WTC11 (cell line): ENCODE measurements around the gene TMSB15A. TPM values are rescaled to one million over a fixed set of nuclear protein-coding genes. Genes with fewer than 3 reads are reported as not detected.

Source experiments
- ATAC-seq: fragments of 200-7000 bp; cut with Tn5 transposase; 2 replicates; pipeline ENCODE4 v1.10.0; 2021; ENCODE audit warnings: mild to moderate bottlenecking, moderate library complexity
- CTCF ChIA-PET: fragments of 300-600 bp; sonication (Branson Sonifier 250); formaldehyde crosslinking; loops from one replicate; lab custom pipeline; 2021; ENCODE audit warnings: antibody characterized with exemption; lab: Charles Lee
- POLR2A ChIA-PET: fragments of 350-600 bp; sonication (Branson Sonifier 250); formaldehyde crosslinking; loops from one replicate; lab custom pipeline; 2021; ENCODE audit warnings: antibody characterized with exemption; lab: Charles Lee
- DNase-seq: peaks from one replicate; pipeline ENCODE4 v3.0.0; 2021; ENCODE audit warnings: low spot score
- H3K27ac Mint-ChIP-seq: 2 replicates; pipeline ENCODE4 v1.8.0; 2021; ENCODE audit warnings: mixed read lengths
- H3K27me3 Mint-ChIP-seq: 2 replicates; pipeline ENCODE4 v1.8.0; 2021; ENCODE audit warnings: low read depth, mild to moderate bottlenecking, moderate library complexity, mixed read lengths
- H3K36me3 Mint-ChIP-seq: 2 replicates; pipeline ENCODE4 v1.8.0; 2021; ENCODE audit warnings: mixed read lengths
- H3K4me1 Mint-ChIP-seq: 2 replicates; pipeline ENCODE4 v1.8.0; 2022; ENCODE audit warnings: mixed read lengths
- H3K4me3 Mint-ChIP-seq: 2 replicates; pipeline ENCODE4 v1.8.0; 2021; ENCODE audit warnings: mild to moderate bottlenecking, moderate library complexity, mixed read lengths
- H3K9me3 Mint-ChIP-seq: 2 replicates; pipeline ENCODE4 v1.8.0; 2021; ENCODE audit warnings: mixed read lengths
- CBFB ChIP-seq: sonication (generic); formaldehyde crosslinking; IDR thresholded peaks from 2 replicates; pipeline ENCODE4 v1.8.1; 2022; ENCODE audit warnings: mild to moderate bottlenecking, low read depth, missing genetic modification reagents
- GRHL2 ChIP-seq: fragments of 250-450 bp; sonication (Bioruptor Pico); IDR thresholded peaks from 2 replicates; pipeline ENCODE4 v1.8.0; 2022; ENCODE audit warnings: mild to moderate bottlenecking, moderate library complexity; ENCODE audit not compliant: insufficient replicate concordance, severe bottlenecking
- JUN ChIP-seq: sonication (generic); formaldehyde crosslinking; IDR thresholded peaks from 2 replicates; pipeline ENCODE4 v1.8.0; 2023; ENCODE audit warnings: mild to moderate bottlenecking, missing genetic modification reagents
- NFE2L1 ChIP-seq: sonication (generic); formaldehyde crosslinking; IDR thresholded peaks from 2 replicates; pipeline ENCODE4 v1.8.1; 2023; ENCODE audit warnings: missing genetic modification reagents
- RELA ChIP-seq: sonication (generic); formaldehyde crosslinking; IDR thresholded peaks from 2 replicates; pipeline ENCODE4 v1.8.1; 2022; ENCODE audit warnings: missing genetic modification reagents, mild to moderate bottlenecking, borderline replicate concordance
- SOX15 ChIP-seq: fragments of 250-450 bp; sonication (Bioruptor Pico); IDR thresholded peaks from 2 replicates; pipeline ENCODE4 v1.9.0; 2021; ENCODE audit warnings: mild to moderate bottlenecking
- ZNF121 ChIP-seq: sonication (generic); formaldehyde crosslinking; IDR thresholded peaks from 2 replicates; pipeline ENCODE4 v1.8.0; 2023; ENCODE audit warnings: missing genetic modification reagents
- ZNF396 ChIP-seq: fragments of 250-450 bp; sonication (Bioruptor Pico); IDR thresholded peaks from 2 replicates; pipeline ENCODE4 v1.8.0; 2021; ENCODE audit warnings: mild to moderate bottlenecking, moderate library complexity, borderline replicate concordance
- ZNF671 ChIP-seq: fragments of 250-450 bp; sonication (Bioruptor Pico); IDR thresholded peaks from 2 replicates; pipeline ENCODE4 v1.8.0; 2021; ENCODE audit warnings: mild to moderate bottlenecking
- total RNA-seq: library from RNA; stranded (reverse); gene quantifications from 3 replicates; pipeline ENCODE4 v1.2.3, GENCODE V29; 2021
- TF ChIP-seq, protein P1 (sequence below): fragments of 250-450 bp; sonication (Bioruptor Pico); IDR thresholded peaks from 2 replicates; pipeline ENCODE4 v1.9.0; 2021; ENCODE audit warnings: mild to moderate bottlenecking
- TF ChIP-seq, protein P2 (sequence below): sonication (generic); formaldehyde crosslinking; IDR thresholded peaks from 2 replicates; pipeline ENCODE4 v1.8.1; 2023; ENCODE audit warnings: mild to moderate bottlenecking, missing genetic modification reagents
- TF ChIP-seq, protein P3 (sequence below): sonication (generic); formaldehyde crosslinking; IDR thresholded peaks from 2 replicates; pipeline ENCODE4 v1.8.0; 2023; ENCODE audit warnings: missing genetic modification reagents, mild to moderate bottlenecking, borderline replicate concordance
- TF ChIP-seq, protein P4 (sequence below): sonication (generic); formaldehyde crosslinking; IDR thresholded peaks from 2 replicates; pipeline ENCODE4 v1.8.1; 2022; ENCODE audit warnings: mild to moderate bottlenecking, missing genetic modification reagents, moderate library complexity, borderline replicate concordance
- TF ChIP-seq, protein P5 (sequence below): sonication (generic); formaldehyde crosslinking; IDR thresholded peaks from 2 replicates; pipeline ENCODE4 v1.8.1; 2023; ENCODE audit warnings: mild to moderate bottlenecking, missing genetic modification reagents, moderate library complexity
- TF ChIP-seq, protein P6 (sequence below): sonication (generic); formaldehyde crosslinking; IDR thresholded peaks from 2 replicates; pipeline ENCODE4 v1.8.1; 2022; ENCODE audit warnings: missing genetic modification reagents, borderline replicate concordance
- TF ChIP-seq, protein P7 (sequence below): sonication (generic); formaldehyde crosslinking; IDR thresholded peaks from 2 replicates; pipeline ENCODE4 v1.8.1; 2023; ENCODE audit warnings: mild to moderate bottlenecking, missing genetic modification reagents, borderline replicate concordance
- TF ChIP-seq, protein P8 (sequence below): sonication (generic); formaldehyde crosslinking; IDR thresholded peaks from 2 replicates; pipeline ENCODE4 v1.8.0; 2022; ENCODE audit warnings: mild to moderate bottlenecking, missing genetic modification reagents
- TF ChIP-seq, protein P9 (sequence below): sonication (generic); formaldehyde crosslinking; IDR thresholded peaks from 2 replicates; pipeline ENCODE4 v1.8.0; 2022; ENCODE audit warnings: mild to moderate bottlenecking, missing genetic modification reagents

The TMSB15A gene
- total RNA-seq, 1 experiment from 2014 or later = 30.3 TPM

DNA sequence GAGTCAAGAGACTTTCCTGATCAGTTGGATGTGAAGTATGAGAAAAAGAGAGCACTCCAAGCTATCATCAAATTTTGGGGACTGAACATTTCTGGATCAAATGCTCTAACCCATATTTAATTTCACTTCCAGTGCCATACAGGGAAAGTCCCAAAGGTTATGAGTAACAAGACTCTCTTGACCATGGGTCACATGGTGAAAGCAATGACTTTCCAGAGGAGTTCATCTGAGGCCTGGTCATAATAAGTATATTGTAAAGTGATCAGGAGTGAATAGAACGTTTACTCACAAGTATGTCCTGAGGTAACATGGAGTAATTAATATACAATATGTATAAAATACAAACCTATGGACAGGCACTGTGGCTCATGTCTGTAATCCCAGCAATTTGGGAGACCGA lies 42.1 kb upstream of the TMSB15A start:
- CTCF ChIA-PET = no interaction called here
- no peaks in the 10 kb centered on the region for H3K36me3 Mint-ChIP-seq
- H3K27ac Mint-ChIP-seq = no peak overlapping the region
- H3K9me3 Mint-ChIP-seq = no peaks in the 10 kb centered on the region
- POLR2A ChIA-PET = no interaction called here
- ATAC-seq (no peak), DNase-seq (no peak)
- TF ChIP-seq, protein P1, sequence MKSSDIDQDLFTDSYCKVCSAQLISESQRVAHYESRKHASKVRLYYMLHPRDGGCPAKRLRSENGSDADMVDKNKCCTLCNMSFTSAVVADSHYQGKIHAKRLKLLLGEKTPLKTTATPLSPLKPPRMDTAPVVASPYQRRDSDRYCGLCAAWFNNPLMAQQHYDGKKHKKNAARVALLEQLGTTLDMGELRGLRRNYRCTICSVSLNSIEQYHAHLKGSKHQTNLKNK (CRISPR knock-in tag) = no peak
- TF ChIP-seq ZNF671 (CRISPR knock-in tag) = no peak
- no peak for TF ChIP-seq SOX15
- no peak for TF ChIP-seq GRHL2 (CRISPR knock-in tag)
- TF ChIP-seq ZNF121 (CRISPR knock-in tag) = no peak
- TF ChIP-seq ZNF396 = no peak
- no peak for TF ChIP-seq CBFB
- TF ChIP-seq, protein P2, sequence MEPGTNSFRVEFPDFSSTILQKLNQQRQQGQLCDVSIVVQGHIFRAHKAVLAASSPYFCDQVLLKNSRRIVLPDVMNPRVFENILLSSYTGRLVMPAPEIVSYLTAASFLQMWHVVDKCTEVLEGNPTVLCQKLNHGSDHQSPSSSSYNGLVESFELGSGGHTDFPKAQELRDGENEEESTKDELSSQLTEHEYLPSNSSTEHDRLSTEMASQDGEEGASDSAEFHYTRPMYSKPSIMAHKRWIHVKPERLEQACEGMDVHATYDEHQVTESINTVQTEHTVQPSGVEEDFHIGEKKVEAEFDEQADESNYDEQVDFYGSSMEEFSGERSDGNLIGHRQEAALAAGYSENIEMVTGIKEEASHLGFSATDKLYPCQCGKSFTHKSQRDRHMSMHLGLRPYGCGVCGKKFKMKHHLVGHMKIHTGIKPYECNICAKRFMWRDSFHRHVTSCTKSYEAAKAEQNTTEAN (CRISPR knock-in tag) = no peak
- no peak for TF ChIP-seq NFE2L1 (CRISPR knock-in tag)
- TF ChIP-seq, protein P3, sequence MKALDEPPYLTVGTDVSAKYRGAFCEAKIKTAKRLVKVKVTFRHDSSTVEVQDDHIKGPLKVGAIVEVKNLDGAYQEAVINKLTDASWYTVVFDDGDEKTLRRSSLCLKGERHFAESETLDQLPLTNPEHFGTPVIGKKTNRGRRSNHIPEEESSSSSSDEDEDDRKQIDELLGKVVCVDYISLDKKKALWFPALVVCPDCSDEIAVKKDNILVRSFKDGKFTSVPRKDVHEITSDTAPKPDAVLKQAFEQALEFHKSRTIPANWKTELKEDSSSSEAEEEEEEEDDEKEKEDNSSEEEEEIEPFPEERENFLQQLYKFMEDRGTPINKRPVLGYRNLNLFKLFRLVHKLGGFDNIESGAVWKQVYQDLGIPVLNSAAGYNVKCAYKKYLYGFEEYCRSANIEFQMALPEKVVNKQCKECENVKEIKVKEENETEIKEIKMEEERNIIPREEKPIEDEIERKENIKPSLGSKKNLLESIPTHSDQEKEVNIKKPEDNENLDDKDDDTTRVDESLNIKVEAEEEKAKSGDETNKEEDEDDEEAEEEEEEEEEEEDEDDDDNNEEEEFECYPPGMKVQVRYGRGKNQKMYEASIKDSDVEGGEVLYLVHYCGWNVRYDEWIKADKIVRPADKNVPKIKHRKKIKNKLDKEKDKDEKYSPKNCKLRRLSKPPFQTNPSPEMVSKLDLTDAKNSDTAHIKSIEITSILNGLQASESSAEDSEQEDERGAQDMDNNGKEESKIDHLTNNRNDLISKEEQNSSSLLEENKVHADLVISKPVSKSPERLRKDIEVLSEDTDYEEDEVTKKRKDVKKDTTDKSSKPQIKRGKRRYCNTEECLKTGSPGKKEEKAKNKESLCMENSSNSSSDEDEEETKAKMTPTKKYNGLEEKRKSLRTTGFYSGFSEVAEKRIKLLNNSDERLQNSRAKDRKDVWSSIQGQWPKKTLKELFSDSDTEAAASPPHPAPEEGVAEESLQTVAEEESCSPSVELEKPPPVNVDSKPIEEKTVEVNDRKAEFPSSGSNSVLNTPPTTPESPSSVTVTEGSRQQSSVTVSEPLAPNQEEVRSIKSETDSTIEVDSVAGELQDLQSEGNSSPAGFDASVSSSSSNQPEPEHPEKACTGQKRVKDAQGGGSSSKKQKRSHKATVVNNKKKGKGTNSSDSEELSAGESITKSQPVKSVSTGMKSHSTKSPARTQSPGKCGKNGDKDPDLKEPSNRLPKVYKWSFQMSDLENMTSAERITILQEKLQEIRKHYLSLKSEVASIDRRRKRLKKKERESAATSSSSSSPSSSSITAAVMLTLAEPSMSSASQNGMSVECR (CRISPR knock-in tag) = no peak
- TF ChIP-seq, protein P4, sequence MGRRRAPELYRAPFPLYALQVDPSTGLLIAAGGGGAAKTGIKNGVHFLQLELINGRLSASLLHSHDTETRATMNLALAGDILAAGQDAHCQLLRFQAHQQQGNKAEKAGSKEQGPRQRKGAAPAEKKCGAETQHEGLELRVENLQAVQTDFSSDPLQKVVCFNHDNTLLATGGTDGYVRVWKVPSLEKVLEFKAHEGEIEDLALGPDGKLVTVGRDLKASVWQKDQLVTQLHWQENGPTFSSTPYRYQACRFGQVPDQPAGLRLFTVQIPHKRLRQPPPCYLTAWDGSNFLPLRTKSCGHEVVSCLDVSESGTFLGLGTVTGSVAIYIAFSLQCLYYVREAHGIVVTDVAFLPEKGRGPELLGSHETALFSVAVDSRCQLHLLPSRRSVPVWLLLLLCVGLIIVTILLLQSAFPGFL (CRISPR knock-in tag) = no peak
- no peak for TF ChIP-seq JUN (CRISPR knock-in tag)
- TF ChIP-seq, protein P5, sequence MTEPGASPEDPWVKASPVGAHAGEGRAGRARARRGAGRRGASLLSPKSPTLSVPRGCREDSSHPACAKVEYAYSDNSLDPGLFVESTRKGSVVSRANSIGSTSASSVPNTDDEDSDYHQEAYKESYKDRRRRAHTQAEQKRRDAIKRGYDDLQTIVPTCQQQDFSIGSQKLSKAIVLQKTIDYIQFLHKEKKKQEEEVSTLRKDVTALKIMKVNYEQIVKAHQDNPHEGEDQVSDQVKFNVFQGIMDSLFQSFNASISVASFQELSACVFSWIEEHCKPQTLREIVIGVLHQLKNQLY (CRISPR knock-in tag) = no peak
- TF ChIP-seq, protein P6, sequence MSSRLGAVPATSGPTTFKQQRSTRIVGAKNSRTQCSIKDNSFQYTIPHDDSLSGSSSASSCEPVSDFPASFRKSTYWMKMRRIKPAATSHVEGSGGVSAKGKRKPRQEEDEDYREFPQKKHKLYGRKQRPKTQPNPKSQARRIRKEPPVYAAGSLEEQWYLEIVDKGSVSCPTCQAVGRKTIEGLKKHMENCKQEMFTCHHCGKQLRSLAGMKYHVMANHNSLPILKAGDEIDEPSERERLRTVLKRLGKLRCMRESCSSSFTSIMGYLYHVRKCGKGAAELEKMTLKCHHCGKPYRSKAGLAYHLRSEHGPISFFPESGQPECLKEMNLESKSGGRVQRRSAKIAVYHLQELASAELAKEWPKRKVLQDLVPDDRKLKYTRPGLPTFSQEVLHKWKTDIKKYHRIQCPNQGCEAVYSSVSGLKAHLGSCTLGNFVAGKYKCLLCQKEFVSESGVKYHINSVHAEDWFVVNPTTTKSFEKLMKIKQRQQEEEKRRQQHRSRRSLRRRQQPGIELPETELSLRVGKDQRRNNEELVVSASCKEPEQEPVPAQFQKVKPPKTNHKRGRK (CRISPR knock-in tag) = no peak
- TF ChIP-seq, protein P7, sequence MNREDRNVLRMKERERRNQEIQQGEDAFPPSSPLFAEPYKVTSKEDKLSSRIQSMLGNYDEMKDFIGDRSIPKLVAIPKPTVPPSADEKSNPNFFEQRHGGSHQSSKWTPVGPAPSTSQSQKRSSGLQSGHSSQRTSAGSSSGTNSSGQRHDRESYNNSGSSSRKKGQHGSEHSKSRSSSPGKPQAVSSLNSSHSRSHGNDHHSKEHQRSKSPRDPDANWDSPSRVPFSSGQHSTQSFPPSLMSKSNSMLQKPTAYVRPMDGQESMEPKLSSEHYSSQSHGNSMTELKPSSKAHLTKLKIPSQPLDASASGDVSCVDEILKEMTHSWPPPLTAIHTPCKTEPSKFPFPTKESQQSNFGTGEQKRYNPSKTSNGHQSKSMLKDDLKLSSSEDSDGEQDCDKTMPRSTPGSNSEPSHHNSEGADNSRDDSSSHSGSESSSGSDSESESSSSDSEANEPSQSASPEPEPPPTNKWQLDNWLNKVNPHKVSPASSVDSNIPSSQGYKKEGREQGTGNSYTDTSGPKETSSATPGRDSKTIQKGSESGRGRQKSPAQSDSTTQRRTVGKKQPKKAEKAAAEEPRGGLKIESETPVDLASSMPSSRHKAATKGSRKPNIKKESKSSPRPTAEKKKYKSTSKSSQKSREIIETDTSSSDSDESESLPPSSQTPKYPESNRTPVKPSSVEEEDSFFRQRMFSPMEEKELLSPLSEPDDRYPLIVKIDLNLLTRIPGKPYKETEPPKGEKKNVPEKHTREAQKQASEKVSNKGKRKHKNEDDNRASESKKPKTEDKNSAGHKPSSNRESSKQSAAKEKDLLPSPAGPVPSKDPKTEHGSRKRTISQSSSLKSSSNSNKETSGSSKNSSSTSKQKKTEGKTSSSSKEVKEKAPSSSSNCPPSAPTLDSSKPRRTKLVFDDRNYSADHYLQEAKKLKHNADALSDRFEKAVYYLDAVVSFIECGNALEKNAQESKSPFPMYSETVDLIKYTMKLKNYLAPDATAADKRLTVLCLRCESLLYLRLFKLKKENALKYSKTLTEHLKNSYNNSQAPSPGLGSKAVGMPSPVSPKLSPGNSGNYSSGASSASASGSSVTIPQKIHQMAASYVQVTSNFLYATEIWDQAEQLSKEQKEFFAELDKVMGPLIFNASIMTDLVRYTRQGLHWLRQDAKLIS = no peak
- TF ChIP-seq, protein P8, sequence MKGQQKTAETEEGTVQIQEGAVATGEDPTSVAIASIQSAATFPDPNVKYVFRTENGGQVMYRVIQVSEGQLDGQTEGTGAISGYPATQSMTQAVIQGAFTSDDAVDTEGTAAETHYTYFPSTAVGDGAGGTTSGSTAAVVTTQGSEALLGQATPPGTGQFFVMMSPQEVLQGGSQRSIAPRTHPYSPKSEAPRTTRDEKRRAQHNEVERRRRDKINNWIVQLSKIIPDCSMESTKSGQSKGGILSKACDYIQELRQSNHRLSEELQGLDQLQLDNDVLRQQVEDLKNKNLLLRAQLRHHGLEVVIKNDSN (CRISPR knock-in tag) = no peak
- TF ChIP-seq, protein P9, sequence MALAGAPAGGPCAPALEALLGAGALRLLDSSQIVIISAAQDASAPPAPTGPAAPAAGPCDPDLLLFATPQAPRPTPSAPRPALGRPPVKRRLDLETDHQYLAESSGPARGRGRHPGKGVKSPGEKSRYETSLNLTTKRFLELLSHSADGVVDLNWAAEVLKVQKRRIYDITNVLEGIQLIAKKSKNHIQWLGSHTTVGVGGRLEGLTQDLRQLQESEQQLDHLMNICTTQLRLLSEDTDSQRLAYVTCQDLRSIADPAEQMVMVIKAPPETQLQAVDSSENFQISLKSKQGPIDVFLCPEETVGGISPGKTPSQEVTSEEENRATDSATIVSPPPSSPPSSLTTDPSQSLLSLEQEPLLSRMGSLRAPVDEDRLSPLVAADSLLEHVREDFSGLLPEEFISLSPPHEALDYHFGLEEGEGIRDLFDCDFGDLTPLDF = no peak
- no peak for TF ChIP-seq RELA (CRISPR knock-in tag)
- H3K4me1 Mint-ChIP-seq = no peaks in the 10 kb centered on the region
- no peak overlapping the region for H3K4me3 Mint-ChIP-seq
- H3K27me3 Mint-ChIP-seq = peaks cover 12% of the 10 kb centered on the region
